IPS-18c (cell line): Measurements from ENCODE around the gene ORM2.

Source experiments
- H3K4me3 ChIP-seq: 2 replicates; pipeline ENCODE4 v1.7.0; 2013; ENCODE audit warnings: low read depth, mild to moderate bottlenecking, low read length, moderate library complexity; ENCODE audit not compliant: insufficient read depth
- H3K9me3 ChIP-seq: one replicate; pipeline ENCODE4 v1.6.1; 2013; ENCODE audit warnings: mild to moderate bottlenecking, low read length, moderate library complexity; ENCODE audit not compliant: control insufficient read depth, insufficient read depth

The ORM2 gene

DNA sequence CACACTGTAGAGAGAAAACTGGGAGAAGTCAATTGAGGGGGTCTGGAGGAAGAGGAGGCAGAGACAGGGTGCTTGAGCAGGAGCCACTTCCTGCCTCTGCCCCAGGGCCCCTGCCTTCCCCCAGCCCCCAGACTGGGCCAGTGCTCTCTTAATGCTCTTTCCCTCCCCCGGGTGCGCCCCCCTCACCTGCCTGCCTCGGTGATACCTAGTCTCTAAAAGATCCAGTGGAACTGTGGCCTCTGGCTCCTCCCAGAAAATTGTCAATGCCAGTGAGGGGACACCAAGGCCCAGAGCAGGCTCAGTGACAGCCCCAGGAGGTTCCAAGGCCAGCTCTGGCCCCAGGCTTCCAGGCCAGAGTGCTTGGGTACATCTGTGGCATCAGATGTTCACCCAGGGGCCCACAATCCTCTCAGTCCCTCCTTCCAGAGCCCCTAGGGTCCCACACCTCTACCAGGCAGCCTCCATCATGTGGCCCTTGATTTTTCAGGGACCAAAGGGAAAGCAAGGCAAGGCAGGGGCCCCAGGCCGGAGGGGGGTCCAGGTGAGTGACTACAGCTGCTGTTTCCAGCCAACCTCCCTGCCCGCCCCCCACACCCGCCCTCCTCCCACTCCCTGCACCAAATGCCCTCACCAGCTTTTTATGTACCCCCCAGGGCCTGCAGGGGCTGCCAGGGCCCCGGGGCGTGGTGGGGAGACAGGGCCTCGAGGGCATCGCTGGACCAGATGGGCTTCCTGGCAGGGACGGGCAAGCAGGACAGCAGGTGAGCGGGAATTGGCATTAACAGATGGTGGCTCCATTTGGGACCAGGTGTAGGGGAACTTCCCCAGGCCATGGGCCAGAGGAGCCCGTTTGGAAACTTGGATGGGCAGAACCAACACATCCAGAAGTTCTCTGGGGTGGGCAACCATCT is 39.8 kb upstream of the ORM2 start:
- H3K4me3 ChIP-seq: no peak overlapping the region
- H3K9me3 ChIP-seq: peaks cover 2% of the 10 kb centered on the region

DNA sequence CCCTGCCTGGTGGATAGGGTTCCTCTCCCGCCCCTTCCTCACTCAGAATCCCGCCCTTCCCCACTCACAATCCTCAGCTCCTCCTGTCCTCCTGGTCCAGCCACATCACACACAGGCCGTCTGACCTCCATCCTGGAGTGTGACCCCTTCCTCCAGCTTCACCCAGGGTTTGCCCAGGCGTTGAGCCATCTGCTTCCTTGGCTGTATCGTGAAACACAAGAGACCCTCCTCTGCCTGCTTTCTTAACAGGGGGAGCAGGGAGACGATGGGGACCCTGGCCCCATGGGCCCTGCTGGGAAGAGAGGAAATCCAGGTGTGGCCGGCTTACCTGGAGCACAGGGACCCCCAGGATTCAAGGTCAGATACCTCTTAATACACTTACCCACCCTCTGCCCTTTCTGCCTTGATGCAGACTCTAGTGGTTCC is 39.1 kb upstream of the ORM2 start:
- peaks cover 2% of the 10 kb centered on the region for H3K9me3 ChIP-seq
- no peak overlapping the region for H3K4me3 ChIP-seq

GRCh38 chr9:114291064-114291474 is 38.6 kb upstream of the ORM2 start:
- Histone ChIP-seq H3K9me3 (peaks cover 2% of the 10 kb centered on the region), H3K4me3 (no peak overlapping the region)

- Histone ChIP-seq H3K9me3 (peaks cover 2% of the 10 kb centered on the region), H3K4me3 (no peak overlapping the region)
Observed at GRCh38 chr9:114291886-114292590, 37.6 kb upstream of the ORM2 start.

DNA sequence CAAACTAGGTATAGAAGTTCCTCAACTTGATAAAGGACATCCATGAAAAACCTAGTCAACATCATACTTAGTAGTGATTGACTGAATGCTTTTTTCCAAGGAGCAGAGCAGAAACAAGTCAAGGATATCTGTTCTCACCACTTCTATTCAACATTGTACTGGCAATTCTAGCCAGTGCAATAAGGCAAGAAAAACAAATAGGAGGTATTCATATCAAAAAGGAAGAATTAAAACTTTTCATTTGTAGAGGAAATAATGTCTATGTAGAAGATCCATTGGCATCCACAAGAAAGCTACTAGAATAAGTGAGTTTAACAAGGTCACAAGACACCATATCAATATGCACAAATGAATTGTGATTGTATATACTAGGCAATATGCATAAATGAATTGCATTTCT is 35.0 kb upstream of the ORM2 start:
- H3K4me3 ChIP-seq: no peak overlapping the region
- H3K9me3 ChIP-seq: no peaks in the 10 kb centered on the region

- H3K4me3 ChIP-seq: no peak overlapping the region
Observed at GRCh38 chr9:114296338-114296737, 33.3 kb upstream of the ORM2 start.

DNA sequence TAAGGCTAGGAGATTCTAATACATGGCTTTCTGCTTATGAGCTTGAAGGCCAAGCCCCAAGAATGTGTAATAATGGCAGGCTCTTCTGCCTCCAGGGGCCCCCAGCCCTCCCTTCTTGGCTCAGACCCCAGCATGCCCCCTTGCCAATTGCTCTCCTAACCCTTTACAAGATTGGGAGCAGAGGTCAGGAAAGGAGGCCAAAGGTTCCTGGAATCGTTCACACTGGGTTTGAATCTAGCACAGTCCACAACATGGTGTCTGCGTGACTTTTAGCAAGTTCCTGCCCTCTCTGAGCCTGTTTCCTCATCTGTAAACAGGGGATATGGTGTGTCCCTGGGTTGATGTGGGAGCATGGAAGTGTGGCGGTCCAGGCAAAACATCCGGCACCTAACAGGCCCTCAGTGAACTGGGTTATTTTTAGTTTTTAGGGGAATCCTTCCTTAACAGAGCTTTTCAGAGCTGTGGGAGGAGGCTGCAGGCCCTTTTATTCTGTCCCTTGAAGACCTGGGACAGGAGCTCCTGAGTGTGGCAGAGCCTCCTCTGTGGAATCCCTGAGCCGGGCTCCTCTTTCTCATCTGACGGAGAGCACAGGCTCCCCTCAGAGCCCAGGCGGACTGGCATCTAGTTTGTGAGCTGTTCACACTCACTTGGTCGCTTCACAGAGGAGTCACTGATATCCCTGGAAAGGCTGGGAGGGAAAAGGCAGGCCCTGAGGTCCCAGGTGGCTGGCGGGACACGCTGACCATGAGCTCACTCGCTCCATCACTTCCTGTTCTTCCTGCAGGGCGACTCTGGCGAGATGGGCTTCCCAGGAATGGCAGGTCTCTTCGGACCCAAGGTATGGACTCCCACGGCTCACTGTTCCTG is 30.1 kb upstream of the ORM2 start:
- H3K4me3 ChIP-seq: no peak overlapping the region
- H3K9me3 ChIP-seq: no peaks in the 10 kb centered on the region

More at GRCh38 chr9:114296338-114296737, 33.3 kb upstream of the ORM2 start:
- H3K9me3 ChIP-seq: no peaks in the 10 kb centered on the region

DNA sequence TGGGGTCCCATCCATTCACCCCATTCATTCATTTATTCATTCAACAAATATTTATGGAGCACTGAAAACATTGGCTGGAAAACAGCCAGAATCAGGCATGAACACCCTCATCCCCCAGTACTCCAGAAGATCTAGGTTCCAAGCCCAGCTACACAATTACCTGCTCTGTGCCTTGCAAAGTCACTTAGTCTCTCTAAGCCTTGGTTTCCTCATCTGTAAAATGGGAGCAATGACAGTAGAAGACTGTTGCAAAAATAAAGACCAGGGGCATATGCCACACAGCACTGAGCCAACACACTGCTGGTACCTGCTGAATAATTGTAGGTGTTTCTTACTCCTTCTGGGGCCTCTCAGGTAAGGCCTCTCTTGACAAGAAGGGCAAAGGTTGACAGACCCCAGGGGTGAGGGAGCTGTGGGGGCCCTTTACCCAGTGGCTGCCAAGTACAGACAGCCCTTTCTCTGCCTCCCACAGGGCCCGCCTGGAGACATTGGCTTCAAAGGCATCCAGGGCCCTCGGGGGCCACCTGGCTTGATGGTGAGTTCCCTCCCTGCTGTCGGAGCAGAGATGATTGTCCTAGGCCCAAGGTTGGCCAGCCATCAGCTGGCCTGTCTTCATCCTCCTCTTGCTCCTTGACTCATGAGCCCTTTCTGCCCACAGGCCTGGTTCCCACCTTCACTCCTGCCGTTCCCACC is 29.4 kb upstream of the ORM2 start:
- H3K4me3 ChIP-seq: no peak overlapping the region
- no peaks in the 10 kb centered on the region for H3K9me3 ChIP-seq

- H3K9me3 ChIP-seq: no peaks in the 10 kb centered on the region
- H3K4me3 ChIP-seq: no peak overlapping the region
Observed at GRCh38 chr9:114300846-114301797, 28.5 kb upstream of the ORM2 start.

DNA sequence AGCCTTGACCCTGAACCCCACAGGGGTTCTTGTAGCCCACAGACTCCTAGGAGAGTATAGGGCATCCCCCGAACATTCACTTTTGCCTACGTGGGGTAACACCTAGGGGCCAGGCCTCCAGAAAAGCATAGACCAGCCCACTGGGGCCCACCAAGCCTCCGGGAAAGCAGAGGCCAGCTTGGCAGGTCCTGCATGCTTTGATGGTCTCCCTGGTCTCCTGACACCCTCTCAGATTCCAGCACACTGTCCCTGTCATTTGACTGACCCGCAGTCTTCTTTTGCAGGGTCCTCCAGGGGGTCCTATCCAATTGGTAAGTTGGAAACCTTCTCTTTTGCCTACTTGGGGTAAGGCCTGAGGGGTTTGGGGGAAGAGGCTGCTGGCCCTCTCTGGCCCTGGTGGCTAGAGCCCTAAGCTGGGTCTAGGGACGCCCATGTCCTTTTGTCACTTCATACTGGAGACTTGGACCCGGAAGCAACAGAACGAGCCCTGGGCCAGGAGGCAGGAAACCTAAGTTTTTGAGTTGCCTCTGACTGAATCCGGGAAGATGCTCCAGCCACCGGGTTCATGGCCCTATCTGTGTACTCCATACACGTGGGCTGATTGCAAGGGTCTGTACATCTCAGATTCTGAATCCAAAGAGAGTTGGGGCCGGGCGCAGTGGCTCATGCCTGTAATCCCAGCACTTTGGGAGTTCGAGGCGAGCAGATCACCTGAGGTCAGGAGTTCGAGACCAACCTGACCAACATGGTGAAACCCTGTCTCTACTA is 27.7 kb upstream of the ORM2 start:
- Histone ChIP-seq H3K9me3 (no peaks in the 10 kb centered on the region), H3K4me3 (no peak overlapping the region)

DNA sequence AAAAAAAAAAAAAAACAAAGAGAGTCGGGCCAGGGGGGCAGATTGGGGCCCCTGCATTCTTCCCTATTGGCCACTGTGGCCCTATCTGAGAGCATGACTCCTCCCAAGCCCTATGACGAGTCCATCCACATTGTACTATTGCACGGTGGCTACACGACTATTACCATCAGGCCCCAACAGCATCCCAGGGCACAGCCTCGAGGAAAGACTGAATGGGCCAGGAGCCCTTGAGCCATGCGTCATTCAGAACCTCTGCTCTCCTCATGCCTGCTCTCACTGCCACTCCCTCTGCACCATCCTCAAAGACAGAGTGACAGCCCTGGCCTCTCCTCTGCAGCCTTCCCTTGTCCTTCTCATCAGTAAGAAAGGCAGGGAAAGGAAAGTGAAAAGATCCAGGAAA is 26.9 kb upstream of the ORM2 start:
- Histone ChIP-seq H3K4me3 (no peak overlapping the region), H3K9me3 (no peaks in the 10 kb centered on the region)

DNA sequence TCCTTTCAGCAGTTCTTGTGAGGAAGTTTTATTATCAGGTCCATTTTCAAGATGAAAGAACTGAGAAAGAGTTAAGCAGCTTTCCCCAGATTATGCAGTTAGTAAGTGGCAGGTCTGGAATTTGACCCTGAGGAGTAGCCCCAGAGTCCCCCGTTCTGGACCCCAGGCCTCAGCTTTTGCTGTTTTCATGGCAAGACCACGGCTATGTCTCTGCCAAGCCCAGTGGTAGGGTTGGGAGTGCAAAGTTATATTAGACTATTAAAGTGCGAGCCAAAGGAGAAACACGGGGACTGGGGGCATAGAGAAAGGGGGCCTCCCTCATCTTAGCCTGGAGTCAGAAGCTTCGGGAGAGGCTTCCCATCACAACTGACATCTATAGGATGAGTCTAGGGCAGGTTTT is 26.1 kb upstream of the ORM2 start:
- Histone ChIP-seq H3K4me3 (no peak overlapping the region), H3K9me3 (no peaks in the 10 kb centered on the region)

GRCh38 chr9:114303977-114304376 is 25.7 kb upstream of the ORM2 start:
- Histone ChIP-seq H3K4me3 (no peak overlapping the region), H3K9me3 (no peaks in the 10 kb centered on the region)

- Histone ChIP-seq H3K9me3 (no peaks in the 10 kb centered on the region), H3K4me3 (no peak overlapping the region)
Observed at GRCh38 chr9:114304416-114305188, 25.1 kb upstream of the ORM2 start.

DNA sequence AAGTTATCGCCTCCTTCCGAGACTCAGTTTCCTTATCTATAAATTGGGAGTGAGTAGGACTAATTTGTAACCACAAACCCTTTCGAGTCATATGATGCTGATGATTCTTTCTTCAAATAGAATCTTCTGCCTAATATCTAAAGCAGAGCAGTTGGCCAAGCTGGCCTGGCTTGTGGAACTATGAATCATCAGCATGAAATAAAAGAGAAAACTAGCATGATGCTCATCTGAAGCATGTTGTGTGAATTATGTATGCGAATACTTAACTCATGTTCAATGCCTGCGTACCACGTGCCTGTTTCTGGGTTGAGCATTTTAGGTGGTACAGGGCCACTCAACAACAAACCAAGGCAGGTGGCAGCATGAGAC is 21.8 kb upstream of the ORM2 start:
- Histone ChIP-seq H3K9me3 (no peaks in the 10 kb centered on the region), H3K4me3 (no peak overlapping the region)
